ENCODE data around the gene ADH1B.
"Not testable (repeated sequence)": the region's sequence is repeated elsewhere in the genome, so short reads cannot be mapped to it uniquely, and the experiment has no call there.

- not testable (repeated sequence) for TF ChIP-seq EP300, POLR2AphosphoS5, POLR2A (IDR thresholded peaks at IDR 0.05)
- TF ChIP-seq, protein P1, sequence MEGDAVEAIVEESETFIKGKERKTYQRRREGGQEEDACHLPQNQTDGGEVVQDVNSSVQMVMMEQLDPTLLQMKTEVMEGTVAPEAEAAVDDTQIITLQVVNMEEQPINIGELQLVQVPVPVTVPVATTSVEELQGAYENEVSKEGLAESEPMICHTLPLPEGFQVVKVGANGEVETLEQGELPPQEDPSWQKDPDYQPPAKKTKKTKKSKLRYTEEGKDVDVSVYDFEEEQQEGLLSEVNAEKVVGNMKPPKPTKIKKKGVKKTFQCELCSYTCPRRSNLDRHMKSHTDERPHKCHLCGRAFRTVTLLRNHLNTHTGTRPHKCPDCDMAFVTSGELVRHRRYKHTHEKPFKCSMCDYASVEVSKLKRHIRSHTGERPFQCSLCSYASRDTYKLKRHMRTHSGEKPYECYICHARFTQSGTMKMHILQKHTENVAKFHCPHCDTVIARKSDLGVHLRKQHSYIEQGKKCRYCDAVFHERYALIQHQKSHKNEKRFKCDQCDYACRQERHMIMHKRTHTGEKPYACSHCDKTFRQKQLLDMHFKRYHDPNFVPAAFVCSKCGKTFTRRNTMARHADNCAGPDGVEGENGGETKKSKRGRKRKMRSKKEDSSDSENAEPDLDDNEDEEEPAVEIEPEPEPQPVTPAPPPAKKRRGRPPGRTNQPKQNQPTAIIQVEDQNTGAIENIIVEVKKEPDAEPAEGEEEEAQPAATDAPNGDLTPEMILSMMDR (IDR thresholded peaks at IDR 0.05): not testable (repeated sequence)
These were observed 34.9 kb upstream of the ADH1B start for GRCh38 chr4:99356149-99356548.

Data from stomach (tissue), 4 donors.